ENCODE data around the gene SLITRK5.

The SLITRK5 gene, protein sequence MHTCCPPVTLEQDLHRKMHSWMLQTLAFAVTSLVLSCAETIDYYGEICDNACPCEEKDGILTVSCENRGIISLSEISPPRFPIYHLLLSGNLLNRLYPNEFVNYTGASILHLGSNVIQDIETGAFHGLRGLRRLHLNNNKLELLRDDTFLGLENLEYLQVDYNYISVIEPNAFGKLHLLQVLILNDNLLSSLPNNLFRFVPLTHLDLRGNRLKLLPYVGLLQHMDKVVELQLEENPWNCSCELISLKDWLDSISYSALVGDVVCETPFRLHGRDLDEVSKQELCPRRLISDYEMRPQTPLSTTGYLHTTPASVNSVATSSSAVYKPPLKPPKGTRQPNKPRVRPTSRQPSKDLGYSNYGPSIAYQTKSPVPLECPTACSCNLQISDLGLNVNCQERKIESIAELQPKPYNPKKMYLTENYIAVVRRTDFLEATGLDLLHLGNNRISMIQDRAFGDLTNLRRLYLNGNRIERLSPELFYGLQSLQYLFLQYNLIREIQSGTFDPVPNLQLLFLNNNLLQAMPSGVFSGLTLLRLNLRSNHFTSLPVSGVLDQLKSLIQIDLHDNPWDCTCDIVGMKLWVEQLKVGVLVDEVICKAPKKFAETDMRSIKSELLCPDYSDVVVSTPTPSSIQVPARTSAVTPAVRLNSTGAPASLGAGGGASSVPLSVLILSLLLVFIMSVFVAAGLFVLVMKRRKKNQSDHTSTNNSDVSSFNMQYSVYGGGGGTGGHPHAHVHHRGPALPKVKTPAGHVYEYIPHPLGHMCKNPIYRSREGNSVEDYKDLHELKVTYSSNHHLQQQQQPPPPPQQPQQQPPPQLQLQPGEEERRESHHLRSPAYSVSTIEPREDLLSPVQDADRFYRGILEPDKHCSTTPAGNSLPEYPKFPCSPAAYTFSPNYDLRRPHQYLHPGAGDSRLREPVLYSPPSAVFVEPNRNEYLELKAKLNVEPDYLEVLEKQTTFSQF

DNA sequence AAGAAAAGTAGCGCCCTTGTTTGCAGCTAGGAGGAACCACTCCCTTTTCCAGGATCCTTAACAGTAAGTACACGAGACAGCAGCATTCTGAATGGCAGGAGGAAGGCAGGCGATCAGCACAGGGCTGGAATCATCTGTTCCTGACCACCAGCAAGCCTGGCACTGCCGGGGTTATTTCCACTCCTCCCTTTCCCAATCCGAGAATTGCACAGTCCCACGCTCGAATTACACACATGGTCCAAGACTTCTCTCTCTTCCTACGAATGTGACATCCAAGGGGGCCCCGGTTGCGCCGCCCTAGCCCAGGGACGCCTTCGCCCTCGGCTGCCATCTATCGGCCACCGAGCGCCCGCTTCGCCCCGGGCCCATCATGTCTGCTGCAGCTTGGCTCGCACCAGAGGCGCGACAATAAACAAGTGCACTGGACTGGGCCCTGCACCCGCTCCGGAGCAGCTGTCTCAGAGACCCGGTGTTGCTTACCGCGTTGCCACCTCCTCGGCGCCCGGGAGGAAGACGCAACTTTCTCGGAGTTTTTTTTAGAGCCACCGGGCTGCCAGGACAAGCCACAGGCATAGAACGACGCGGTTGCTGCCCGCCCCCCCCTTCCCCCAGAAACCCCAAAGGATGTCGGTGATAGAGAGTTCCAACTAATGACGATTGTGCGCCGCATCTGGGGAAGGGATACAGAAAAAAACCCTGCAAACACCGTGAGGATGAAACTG, at the start of gene SLITRK5:
Gene SLITRK5, plus strand, starts transcription at position 341 of the 722 bp plus-strand sequence. CDS start 4,018 bp downstream, outside the sequence.
- DNase-seq (ENCODE audit: low read depth), result no peak

DNA sequence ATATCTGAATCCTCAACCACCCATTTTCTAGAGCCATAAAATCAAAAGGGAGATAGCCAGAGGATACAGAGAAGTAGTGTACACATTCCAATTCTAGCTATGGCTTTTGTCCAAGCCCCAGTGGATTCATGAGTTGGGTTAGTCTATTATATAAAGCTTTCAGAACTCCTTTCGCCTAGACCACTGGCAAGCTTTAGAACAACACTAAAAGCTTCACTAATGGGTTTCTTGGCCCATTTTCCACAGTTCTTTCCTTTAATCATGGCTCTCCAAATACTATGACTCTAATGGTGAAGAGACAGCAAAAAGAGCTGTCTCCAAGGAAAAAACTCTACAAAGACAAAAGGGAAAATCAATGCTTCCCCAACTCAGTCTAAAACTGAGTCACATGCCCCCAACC, 48.2 kb upstream of the SLITRK5 start:
- no peak for DNase-seq (ENCODE audit: low read depth)

GRCh38 chr13:87656306-87656705, 14.9 kb upstream of the SLITRK5 start:
- no peak for DNase-seq (ENCODE audit: low read depth)

DNA sequence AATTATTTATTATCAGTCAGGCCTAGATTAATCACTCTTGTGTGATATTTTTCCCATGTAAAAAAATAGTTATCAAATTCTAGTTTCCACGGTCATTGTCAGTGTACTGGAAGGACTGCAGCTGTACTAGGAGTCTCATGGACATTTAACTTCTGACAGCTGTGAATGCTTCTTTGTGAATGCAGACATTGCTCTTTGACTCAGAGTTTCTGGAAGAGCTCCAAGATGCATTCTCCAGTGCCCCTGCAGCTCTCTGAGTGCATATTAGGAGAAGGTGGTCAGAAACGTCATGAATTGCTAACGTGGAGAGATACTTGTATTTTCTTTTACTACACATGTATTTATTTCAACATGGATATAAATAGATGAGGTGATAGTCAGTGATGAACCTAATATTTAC, 9.7 kb upstream of the SLITRK5 start:
- DNase-seq (ENCODE audit: low read depth), result no peak

- DNase-seq (ENCODE audit: low read depth), result no peak
Observed at GRCh38 chr13:87666831-87667230, 4.3 kb upstream of the SLITRK5 start.

- no peak for DNase-seq (ENCODE audit: low read depth)
Observed at GRCh38 chr13:87667686-87668085, 3.5 kb upstream of the SLITRK5 start.

GRCh38 chr13:87669379-87669978, 1.7 kb upstream of the SLITRK5 start:
- no peak for DNase-seq (ENCODE audit: low read depth)

- no peak for DNase-seq (ENCODE audit: low read depth)
Observed at GRCh38 chr13:87671753-87672605, 808 bp downstream of the SLITRK5 start.

GRCh38 chr13:87674247-87674738, 3.1 kb downstream of the SLITRK5 start:
- DNase-seq (ENCODE audit: low read depth), result no peak

DNA sequence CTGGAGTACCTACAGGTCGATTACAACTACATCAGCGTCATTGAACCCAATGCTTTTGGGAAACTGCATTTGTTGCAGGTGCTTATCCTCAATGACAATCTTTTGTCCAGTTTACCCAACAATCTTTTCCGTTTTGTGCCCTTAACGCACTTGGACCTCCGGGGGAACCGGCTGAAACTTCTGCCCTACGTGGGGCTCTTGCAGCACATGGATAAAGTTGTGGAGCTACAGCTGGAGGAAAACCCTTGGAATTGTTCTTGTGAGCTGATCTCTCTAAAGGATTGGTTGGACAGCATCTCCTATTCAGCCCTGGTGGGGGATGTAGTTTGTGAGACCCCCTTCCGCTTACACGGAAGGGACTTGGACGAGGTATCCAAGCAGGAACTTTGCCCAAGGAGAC, 4.7 kb downstream of the SLITRK5 start:
- DNase-seq (ENCODE audit: low read depth), result no peak

GRCh38 chr13:87676254-87677042, 5.3 kb downstream of the SLITRK5 start:
- DNase-seq (ENCODE audit: low read depth), result no peak

DNA sequence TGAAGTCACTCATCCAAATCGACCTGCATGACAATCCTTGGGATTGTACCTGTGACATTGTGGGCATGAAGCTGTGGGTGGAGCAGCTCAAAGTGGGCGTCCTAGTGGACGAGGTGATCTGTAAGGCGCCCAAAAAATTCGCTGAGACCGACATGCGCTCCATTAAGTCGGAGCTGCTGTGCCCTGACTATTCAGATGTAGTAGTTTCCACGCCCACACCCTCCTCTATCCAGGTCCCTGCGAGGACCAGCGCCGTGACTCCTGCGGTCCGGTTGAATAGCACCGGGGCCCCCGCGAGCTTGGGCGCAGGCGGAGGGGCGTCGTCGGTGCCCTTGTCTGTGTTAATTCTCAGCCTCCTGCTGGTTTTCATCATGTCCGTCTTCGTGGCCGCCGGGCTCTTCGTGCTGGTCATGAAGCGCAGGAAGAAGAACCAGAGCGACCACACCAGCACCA, 5.9 kb downstream of the SLITRK5 start:
- DNase-seq (ENCODE audit: low read depth), result no peak

- DNase-seq (ENCODE audit: low read depth), result no peak
Observed at GRCh38 chr13:87677496-87678371, 6.6 kb downstream of the SLITRK5 start.

- no peak for DNase-seq (ENCODE audit: low read depth)
Observed at GRCh38 chr13:87678372-87678752, 7.2 kb downstream of the SLITRK5 start.

GRCh38 chr13:87680298-87680697, 9.1 kb downstream of the SLITRK5 start:
- no peak for DNase-seq (ENCODE audit: low read depth)

DNA sequence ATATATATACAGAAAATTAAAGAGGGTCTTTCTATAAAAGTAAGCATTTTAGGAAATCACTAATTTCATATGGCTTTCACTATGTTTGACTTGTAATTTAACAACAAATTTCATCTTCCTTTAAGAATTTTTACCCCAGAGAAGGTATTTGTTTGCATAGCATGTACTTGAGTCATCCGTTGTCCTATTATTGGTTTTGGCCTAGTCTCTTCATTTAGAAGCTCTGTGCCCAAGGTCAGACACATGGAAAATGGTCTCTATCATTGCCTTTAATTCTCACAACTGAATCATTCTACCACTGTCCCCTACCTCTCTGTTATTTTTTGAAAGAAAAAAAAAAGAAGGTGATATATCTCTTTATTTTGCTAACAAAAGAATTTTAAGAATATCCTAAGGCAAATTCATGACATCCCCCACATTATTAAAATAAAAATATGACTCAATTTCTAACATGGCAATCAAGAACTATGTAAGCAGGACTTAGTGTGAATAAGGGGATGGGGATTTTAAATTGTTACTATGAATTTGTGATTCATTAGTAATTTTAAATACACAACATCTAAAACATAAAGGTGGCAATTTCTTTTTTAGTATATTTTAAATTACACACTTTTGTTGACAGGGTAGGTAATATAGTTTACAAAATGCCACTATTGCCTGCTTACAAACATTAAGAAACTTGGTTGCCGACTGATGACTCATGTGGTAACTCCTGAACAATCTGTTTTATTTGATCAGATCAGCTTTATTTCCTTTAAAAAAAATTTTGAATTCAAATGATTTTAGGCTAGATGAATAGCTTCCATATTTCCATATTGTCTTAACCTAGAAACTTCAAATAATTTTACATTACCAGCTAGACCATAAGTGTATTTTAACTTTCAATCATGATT, 13.9 kb downstream of the SLITRK5 start:
- no peak for DNase-seq (ENCODE audit: low read depth)

GRCh38 chr13:87696458-87696857, 25.3 kb downstream of the SLITRK5 start:
- no peak for DNase-seq (ENCODE audit: low read depth)

GRCh38 chr13:87698268-87698667, 27.1 kb downstream of the SLITRK5 start:
- no peak for DNase-seq (ENCODE audit: low read depth)

All from GM04503 (cell line).